A549 (cell line): Measurements from ENCODE around the gene DCLK1.

Source experiments
- CEBPB ChIP-seq, 2 experiments: fragments of >200 bp in 1 of 2; sonication (Bioruptor Twin) in 1 of 2; formaldehyde crosslinking in 1 of 2; IDR thresholded peaks; 2 replicates each; pipeline ENCODE4 v1.6.1; 2012 to 2016
- CHD2 ChIP-seq: fragments of 150-350 bp; IDR thresholded peaks from 2 replicates; pipeline ENCODE4 v1.6.1; 2014; ENCODE audit warnings: low read length; ENCODE audit not compliant: partially characterized antibody
- CHD4 ChIP-seq: fragments of 200-600 bp; sonication (generic); IDR thresholded peaks from 2 replicates; pipeline ENCODE4 v1.6.1; 2016; ENCODE audit warnings: antibody characterized with exemption, mild to moderate bottlenecking, borderline replicate concordance
- CTCF ChIP-seq: fragments of >200 bp; sonication (Bioruptor Twin); formaldehyde crosslinking; IDR thresholded peaks from 3 replicates; pipeline ENCODE4 v1.5.1; 2016
- HEYL ChIP-seq: fragments of 250-450 bp; sonication (Bioruptor Pico); IDR thresholded peaks from 2 replicates; pipeline ENCODE4 v1.8.0; 2021; ENCODE audit warnings: mild to moderate bottlenecking, moderate library complexity
- KDM1A ChIP-seq: fragments of 200-600 bp; sonication (generic); IDR thresholded peaks from 2 replicates; pipeline ENCODE4 v1.6.1; 2016; ENCODE audit warnings: low read depth, mild to moderate bottlenecking
- POLR2A ChIP-seq: IDR thresholded peaks from 2 replicates; pipeline ENCODE4 v1.6.1; 2012; ENCODE audit warnings: mild to moderate bottlenecking, low read length
- REST ChIP-seq: fragments of 200-600 bp; sonication (generic); IDR thresholded peaks from 2 replicates; pipeline ENCODE4 v1.6.1; 2016; ENCODE audit warnings: antibody characterized with exemption, mild to moderate bottlenecking, moderate library complexity
- RFX5 ChIP-seq: fragments of 450-650 bp; IDR thresholded peaks from 2 replicates; pipeline ENCODE4 v1.7.1; 2014; ENCODE audit warnings: antibody characterized with exemption, mild to moderate bottlenecking, moderate library complexity
- TP53 ChIP-seq: fragments of 250-450 bp; sonication (Bioruptor Pico); IDR thresholded peaks from 2 replicates; pipeline ENCODE4 v1.5.0; 2021; ENCODE audit warnings: mild to moderate bottlenecking, moderate library complexity
- ZFP36 ChIP-seq: fragments of 450-650 bp; IDR thresholded peaks from 2 replicates; pipeline ENCODE4 v1.6.1; 2014; ENCODE audit warnings: borderline replicate concordance; ENCODE audit not compliant: partially characterized antibody

- no peak for TF ChIP-seq CTCF
- no peak for TF ChIP-seq CEBPB (IDR thresholded peaks at IDR 0.05)
- no peak for TF ChIP-seq RFX5
- TF ChIP-seq ZFP36, result no peak
- no peak for TF ChIP-seq TP53
- no peak for TF ChIP-seq CHD4
- TF ChIP-seq KDM1A, result no peak
- TF ChIP-seq CHD2, result no peak
- TF ChIP-seq HEYL, result no peak
- TF ChIP-seq POLR2A, result no peak
- TF ChIP-seq REST, result no peak
Observed at GRCh38 chr13:35926859-35927530, 204.2 kb downstream of the DCLK1 start.
